ENCODE results near the gene TTC4. TPM values are rescaled to one million over a fixed set of nuclear protein-coding genes. Genes with fewer than 3 reads are reported as not detected.

TTC4 gene
- total RNA-seq, 1 experiment from 2014 or later: 26.3 TPM

- Histone ChIP-seq H4K20me1 (ENCODE audit: insufficient read depth) (no peaks in the 10 kb centered on the region), H3K9me2 (ENCODE audit: insufficient read depth) (no peaks in the 10 kb centered on the region), H3K4me1 (ENCODE audit: control insufficient read depth in 1 of 2, insufficient read depth in 2 of 2, low read length in 2 of 2) (no peaks in the 10 kb centered on the region), H3K9ac (ENCODE audit: low read length) (no peak overlapping the region), H3K4me3 (replicated peaks in 1 of 2; ENCODE audit: low read depth in 1 of 2, low read length in 2 of 2) (no peak overlapping the region), H2AFZ (ENCODE audit: low read depth, low read length, poor library complexity, severe bottlenecking) (no peak overlapping the region), H3K27ac (ENCODE audit: low read depth, low read length) (no peak overlapping the region), H3K4me2 (ENCODE audit: low read length) (no peak overlapping the region), H3K79me2 (ENCODE audit: insufficient read depth, low read length) (no peaks in the 10 kb centered on the region), H3K27me3 (ENCODE audit: insufficient read depth, low read length) (no peaks in the 10 kb centered on the region), H3K36me3 (ENCODE audit: control insufficient read depth in 1 of 2, insufficient read depth in 2 of 2, low read length in 2 of 2) (peaks cover 37 to 52% of the 10 kb centered on the region in 2 experiments), H3K9me3 (ENCODE audit: control insufficient read depth in 1 of 2, insufficient read depth in 1 of 2, low read depth in 1 of 2, low read length in 2 of 2) (no peaks in the 10 kb centered on the region)
- no peak for ATAC-seq
- intact Hi-C loops (cut with micrococcal nuclease): no loop called here
- BruUV-seq (replicated peaks): no TSS peak
- TF ChIP-seq CTCF (IDR thresholded peaks at IDR 0.05 in 2 of 3, conservative IDR thresholded peaks at IDR 0.05 in 1 of 3; ENCODE audit: borderline replicate concordance in 1 of 3, insufficient read depth in 1 of 3, low read depth in 2 of 3, low read length in 2 of 3) (no peak), FOSL1 (IDR thresholded peaks at IDR 0.05; ENCODE audit: low read depth) (no peak), REST (IDR thresholded peaks at IDR 0.05; ENCODE audit: low read depth) (no peak), SP1 (IDR thresholded peaks at IDR 0.05; ENCODE audit: low read depth) (no peak)
- ChIA-PET POLR2A (no interaction called here), CTCF (no interaction called here), RAD21 (ENCODE audit: low non-redundant PET in 1 of 2, low total read pairs in 2 of 2, uncharacterized antibody in 2 of 2, unreplicated experiment in 2 of 2) (no interaction called here)
- no peak for DNase-seq (ENCODE audit: low read depth, low spot score)
Measured at GRCh38 chr1:54728027-54728426, 12.4 kb downstream of the TTC4 start.

All from HCT116 (cell line).